ENCODE data around the gene SIRT7. TPM values are rescaled to one million over a fixed set of nuclear protein-coding genes. Genes with fewer than 3 reads are reported as not detected.

Gene SIRT7
- total and polyA plus RNA-seq, 2 donors from 2014 or later = 17.4 to 25.2 TPM

DNA sequence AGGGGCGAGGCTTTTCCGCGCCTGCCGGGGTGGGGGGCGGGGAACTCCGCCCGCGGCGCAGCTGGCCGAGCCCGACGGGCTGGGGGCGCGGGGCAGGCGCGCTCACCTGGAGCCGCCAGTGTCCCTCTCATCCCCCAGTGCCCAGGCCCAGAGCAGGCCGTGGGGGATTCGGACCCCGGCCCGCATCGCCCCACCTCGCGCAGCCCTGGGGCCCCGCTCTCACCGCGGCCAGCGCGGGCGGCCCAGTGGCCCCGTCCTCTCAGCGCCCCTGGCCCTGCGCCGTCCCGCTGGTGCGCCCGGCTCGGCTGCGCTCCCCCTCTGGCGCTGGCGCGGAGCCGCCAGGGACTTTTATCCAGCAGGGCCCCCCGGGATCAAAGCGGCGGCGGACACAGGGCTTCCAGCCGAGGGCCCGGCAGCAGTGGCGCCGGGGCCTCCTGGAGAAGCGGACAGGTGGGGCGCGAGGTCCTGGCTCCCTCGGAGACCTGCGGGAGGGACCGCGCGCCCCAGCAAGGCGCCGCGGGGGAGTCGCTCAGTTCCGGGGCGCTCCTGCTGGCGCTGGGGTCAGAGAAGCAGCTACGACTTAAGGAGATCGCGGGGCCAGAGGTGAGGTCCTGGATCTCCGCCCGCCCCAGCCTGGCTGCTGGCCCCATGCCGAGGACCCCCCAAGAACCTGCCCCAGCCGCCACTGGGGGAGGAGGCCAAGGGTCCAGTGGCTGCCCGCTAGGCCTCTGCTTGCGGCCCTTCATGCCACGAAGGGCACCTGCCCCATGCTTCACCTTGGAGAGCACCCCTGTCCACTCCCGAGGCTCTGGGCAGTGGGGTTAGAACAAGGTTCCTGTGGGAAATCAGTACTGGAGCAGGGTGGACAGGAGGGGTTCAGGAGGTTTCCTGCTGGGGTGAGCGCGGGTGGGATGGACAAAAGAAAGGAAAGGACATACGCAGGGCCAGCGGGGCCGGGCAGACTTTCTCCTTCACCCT, 43.8 kb upstream of the SIRT7 start:
- peaks cover 0 to 3% (median 0%) of the 10 kb centered on the region in 3 donors for H3K4me1 ChIP-seq (ENCODE audit: control insufficient read depth in 2 of 3, insufficient read depth in 2 of 3, low read depth in 1 of 3, low read length in 3 of 3)
- DNase-seq = no peak
- no peak overlapping the region for H3K9ac ChIP-seq (ENCODE audit: low read length in 3 of 3)
- H3K27ac ChIP-seq (ENCODE audit: low read depth in 2 of 2, low read length in 2 of 2) = no peak overlapping the region
- peaks cover 13% of the 10 kb centered on the region for H3K27me3 ChIP-seq (ENCODE audit: control insufficient read depth, insufficient read depth, low read length)
- intact Hi-C loops (cut with DNase I) = loop anchor here (10.0 kb wide), 1 partner anchor 53 kb away; no protein-coding TSS in a partner anchor
- no peaks in the 10 kb centered on the region for H3K9me3 ChIP-seq (ENCODE audit: control insufficient read depth in 2 of 3, insufficient read depth in 1 of 3, low read length in 3 of 3)
- no peak overlapping the region for H3K4me3 ChIP-seq (ENCODE audit: low read length in 3 of 3)
- H3K36me3 ChIP-seq (ENCODE audit: control insufficient read depth in 2 of 3, insufficient read depth in 3 of 3, low read length in 3 of 3) = no peaks in the 10 kb centered on the region
- no peak for FAIRE-seq
- TF ChIP-seq, protein P1, sequence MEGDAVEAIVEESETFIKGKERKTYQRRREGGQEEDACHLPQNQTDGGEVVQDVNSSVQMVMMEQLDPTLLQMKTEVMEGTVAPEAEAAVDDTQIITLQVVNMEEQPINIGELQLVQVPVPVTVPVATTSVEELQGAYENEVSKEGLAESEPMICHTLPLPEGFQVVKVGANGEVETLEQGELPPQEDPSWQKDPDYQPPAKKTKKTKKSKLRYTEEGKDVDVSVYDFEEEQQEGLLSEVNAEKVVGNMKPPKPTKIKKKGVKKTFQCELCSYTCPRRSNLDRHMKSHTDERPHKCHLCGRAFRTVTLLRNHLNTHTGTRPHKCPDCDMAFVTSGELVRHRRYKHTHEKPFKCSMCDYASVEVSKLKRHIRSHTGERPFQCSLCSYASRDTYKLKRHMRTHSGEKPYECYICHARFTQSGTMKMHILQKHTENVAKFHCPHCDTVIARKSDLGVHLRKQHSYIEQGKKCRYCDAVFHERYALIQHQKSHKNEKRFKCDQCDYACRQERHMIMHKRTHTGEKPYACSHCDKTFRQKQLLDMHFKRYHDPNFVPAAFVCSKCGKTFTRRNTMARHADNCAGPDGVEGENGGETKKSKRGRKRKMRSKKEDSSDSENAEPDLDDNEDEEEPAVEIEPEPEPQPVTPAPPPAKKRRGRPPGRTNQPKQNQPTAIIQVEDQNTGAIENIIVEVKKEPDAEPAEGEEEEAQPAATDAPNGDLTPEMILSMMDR (IDR thresholded peaks at IDR 0.05; ENCODE audit: borderline replicate concordance, extremely low read depth, insufficient read depth) = no peak

DNA sequence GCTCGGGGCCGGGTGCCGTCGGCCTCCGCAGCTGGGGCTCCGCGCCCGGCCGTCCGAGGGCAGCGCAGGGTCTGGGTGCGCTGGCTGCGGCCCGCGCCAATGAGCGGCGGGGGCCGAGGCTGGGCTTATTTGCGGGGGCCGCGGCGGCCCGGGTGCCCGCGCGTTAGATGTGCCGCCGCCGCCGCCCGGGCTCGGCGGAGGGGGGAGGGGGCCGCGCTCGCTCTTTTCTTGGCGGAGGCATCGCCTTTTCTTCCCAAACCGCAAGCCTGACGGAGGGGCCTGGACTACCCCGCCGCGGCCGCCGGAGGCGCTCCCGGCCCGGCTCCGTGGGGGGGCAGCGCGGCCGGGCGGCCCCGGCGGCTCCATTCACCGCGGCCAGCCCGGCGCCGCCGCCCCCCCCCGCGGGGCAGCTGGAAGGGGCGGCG, 43.1 kb upstream of the SIRT7 start, which contains the start of gene NOTUM:
NOTUM (minus strand) TSS at position 101 of the 425 bp plus-strand sequence. CDS start 278 bp downstream, outside the sequence.
- H3K4me1 ChIP-seq (ENCODE audit: control insufficient read depth in 2 of 3, insufficient read depth in 2 of 3, low read depth in 1 of 3, low read length in 3 of 3) = peaks cover 0 to 3% (median 0%) of the 10 kb centered on the region in 3 donors
- no peaks in the 10 kb centered on the region for H3K9me3 ChIP-seq (ENCODE audit: control insufficient read depth in 2 of 3, insufficient read depth in 1 of 3, low read length in 3 of 3)
- no peak within 1 kb of the TSS for H3K9ac ChIP-seq (ENCODE audit: low read length in 3 of 3)
- no peak within 1 kb of the TSS for H3K27ac ChIP-seq (ENCODE audit: low read depth in 2 of 2, low read length in 2 of 2)
- intact Hi-C loops (cut with DNase I) = loop anchor here (10.0 kb wide), 1 partner anchor 54 kb away; no protein-coding TSS in a partner anchor
- H3K4me3 ChIP-seq (ENCODE audit: low read length in 3 of 3) = no peak within 1 kb of the TSS
- peaks cover 13% of the 10 kb centered on the region for H3K27me3 ChIP-seq (ENCODE audit: control insufficient read depth, insufficient read depth, low read length)
- FAIRE-seq (no peak), DNase-seq (peak in 1 of 5 donors; percentile 64)
- no peaks in the 10 kb centered on the region for H3K36me3 ChIP-seq (ENCODE audit: control insufficient read depth in 2 of 3, insufficient read depth in 3 of 3, low read length in 3 of 3)
- TF ChIP-seq, protein P1 (IDR thresholded peaks at IDR 0.05; ENCODE audit: borderline replicate concordance, extremely low read depth, insufficient read depth) = no peak

DNA sequence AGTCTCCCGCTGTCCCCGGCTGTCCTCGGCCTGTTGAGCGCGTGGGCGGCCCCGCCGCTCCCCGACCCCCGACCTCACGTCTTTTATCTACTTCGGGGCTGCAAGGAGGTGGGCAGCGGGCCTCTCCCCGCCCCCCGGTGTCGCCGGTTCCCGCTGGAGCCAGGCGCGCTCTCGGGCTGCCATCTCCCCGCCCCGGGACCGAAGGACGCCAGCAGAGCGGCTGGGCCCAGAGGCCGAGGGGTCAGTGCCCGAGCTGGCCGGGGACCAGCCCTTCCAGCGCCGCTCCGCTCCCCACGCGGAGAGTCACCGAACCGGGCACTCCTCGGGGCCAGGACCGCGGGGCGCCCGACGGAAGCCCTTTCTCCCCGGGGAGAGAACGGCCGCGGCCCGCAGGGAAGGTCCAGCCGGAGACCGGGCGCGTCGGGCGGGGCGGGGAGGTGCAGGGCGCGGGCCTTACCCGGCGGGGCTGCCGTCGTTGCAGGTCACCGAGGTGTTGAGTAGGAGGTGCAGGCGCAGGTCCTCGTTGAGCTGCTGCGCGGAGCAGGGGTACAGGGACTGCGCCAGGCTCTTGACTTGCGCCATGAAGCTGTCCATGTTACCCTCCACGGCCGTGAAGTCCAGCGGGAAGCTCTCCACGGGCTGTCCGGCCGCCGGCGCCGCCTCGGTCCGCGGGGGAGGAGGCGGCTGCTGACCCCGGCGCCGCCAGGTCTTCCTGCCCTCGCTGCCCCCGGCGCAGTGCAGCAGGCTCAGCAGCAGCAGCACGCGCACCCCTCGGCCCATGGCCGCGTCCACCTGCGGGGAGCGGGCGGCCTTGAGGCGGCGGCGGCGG, 42.4 kb upstream of the SIRT7 start:
- Histone ChIP-seq H3K4me1 (ENCODE audit: control insufficient read depth in 2 of 3, insufficient read depth in 2 of 3, low read depth in 1 of 3, low read length in 3 of 3) (peaks cover 0 to 3% (median 0%) of the 10 kb centered on the region in 3 donors), H3K27me3 (ENCODE audit: control insufficient read depth, insufficient read depth, low read length) (peaks cover 13% of the 10 kb centered on the region), H3K9ac (ENCODE audit: low read length in 3 of 3) (no peak overlapping the region), H3K27ac (ENCODE audit: low read depth in 2 of 2, low read length in 2 of 2) (no peak overlapping the region), H3K36me3 (ENCODE audit: control insufficient read depth in 2 of 3, insufficient read depth in 3 of 3, low read length in 3 of 3) (no peaks in the 10 kb centered on the region), H3K4me3 (ENCODE audit: low read length in 3 of 3) (no peak overlapping the region), H3K9me3 (ENCODE audit: control insufficient read depth in 2 of 3, insufficient read depth in 1 of 3, low read length in 3 of 3) (no peaks in the 10 kb centered on the region)
- intact Hi-C loops (cut with DNase I) = loop anchor here (10.0 kb wide), 1 partner anchor 54 kb away; no protein-coding TSS in a partner anchor
- FAIRE-seq (no peak), DNase-seq (peak in 1 of 5 donors; percentile 76)
- TF ChIP-seq, protein P1 (IDR thresholded peaks at IDR 0.05; ENCODE audit: borderline replicate concordance, extremely low read depth, insufficient read depth) = no peak

Data from kidney (tissue), 14 donors.